Activated B cell treated with CpG ODN at 0.5 μM for 24 hours (primary cell): ENCODE data around the gene FRMPD1. TPM values are rescaled to one million over a fixed set of nuclear protein-coding genes. Genes with fewer than 3 reads are reported as not detected.

Experiments
- ATAC-seq: fragments of 200-7000 bp; cut with Tn5 transposase; one replicate; pipeline ENCODE4 v1.10.0; 2021; ENCODE audit warnings: low read depth, mild to moderate bottlenecking, moderate library complexity
- CTCF ChIA-PET: fragments of 350-600 bp; sonication (Branson Sonifier 250); formaldehyde crosslinking; loops from one replicate; lab custom pipeline; 2021; ENCODE audit warnings: antibody characterized with exemption; lab: Charles Lee
- POLR2A ChIA-PET: fragments of 350-600 bp; sonication (Branson Sonifier 250); formaldehyde crosslinking; loops from one replicate; lab custom pipeline; 2021; ENCODE audit warnings: antibody characterized with exemption; lab: Charles Lee
- DNase-seq: peaks from one replicate; pipeline ENCODE4 v3.0.0; 2022
- H3K27ac Mint-ChIP-seq: one replicate; pipeline ENCODE4 v1.8.0; 2020; ENCODE audit warnings: mixed read lengths
- H3K27me3 Mint-ChIP-seq: one replicate; pipeline ENCODE4 v1.8.0; 2021; ENCODE audit warnings: mixed read lengths
- H3K36me3 Mint-ChIP-seq: one replicate; pipeline ENCODE4 v1.8.0; 2021; ENCODE audit warnings: low read depth, mixed read lengths
- H3K4me1 Mint-ChIP-seq: one replicate; pipeline ENCODE4 v1.8.0; 2021; ENCODE audit warnings: mixed read lengths
- H3K4me3 Mint-ChIP-seq: one replicate; pipeline ENCODE4 v1.8.0; 2020; ENCODE audit warnings: mild to moderate bottlenecking, mixed read lengths
- H3K9me3 Mint-ChIP-seq: one replicate; pipeline ENCODE4 v1.8.0; 2020; ENCODE audit warnings: mixed read lengths
- intact Hi-C: fragments of 100-400 bp; cut with micrococcal nuclease; formaldehyde crosslinking; loops from one replicate; pipeline ENCODE4 v1.15.1; 2024
- total RNA-seq: library from RNA; stranded (reverse); gene quantifications from 2 replicates; pipeline ENCODE4 v1.2.3, GENCODE V29; 2022
- TF ChIP-seq, protein P1 (sequence below): fragments of 200-600 bp; IDR thresholded peaks from one replicate; pipeline ENCODE4 v1.8.0; 2022; ENCODE audit warnings: antibody characterized with exemption, mild to moderate bottlenecking

FRMPD1 gene
- total RNA-seq, 1 donor from 2014 or later: 0.07 TPM

GRCh38 chr9:37700131-37700530, 49.4 kb downstream of the FRMPD1 start:
- ATAC-seq: no peak
- Mint-ChIP-seq H3K27ac (no peak overlapping the region), H3K27me3 (peaks cover 7% of the 10 kb centered on the region), H3K4me1 (no peaks in the 10 kb centered on the region), H3K9me3 (no peaks in the 10 kb centered on the region), H3K4me3 (no peak overlapping the region), H3K36me3 (no peaks in the 10 kb centered on the region)
- intact Hi-C loops: no loop called here
- DNase-seq: no peak
- TF ChIP-seq, protein P1, sequence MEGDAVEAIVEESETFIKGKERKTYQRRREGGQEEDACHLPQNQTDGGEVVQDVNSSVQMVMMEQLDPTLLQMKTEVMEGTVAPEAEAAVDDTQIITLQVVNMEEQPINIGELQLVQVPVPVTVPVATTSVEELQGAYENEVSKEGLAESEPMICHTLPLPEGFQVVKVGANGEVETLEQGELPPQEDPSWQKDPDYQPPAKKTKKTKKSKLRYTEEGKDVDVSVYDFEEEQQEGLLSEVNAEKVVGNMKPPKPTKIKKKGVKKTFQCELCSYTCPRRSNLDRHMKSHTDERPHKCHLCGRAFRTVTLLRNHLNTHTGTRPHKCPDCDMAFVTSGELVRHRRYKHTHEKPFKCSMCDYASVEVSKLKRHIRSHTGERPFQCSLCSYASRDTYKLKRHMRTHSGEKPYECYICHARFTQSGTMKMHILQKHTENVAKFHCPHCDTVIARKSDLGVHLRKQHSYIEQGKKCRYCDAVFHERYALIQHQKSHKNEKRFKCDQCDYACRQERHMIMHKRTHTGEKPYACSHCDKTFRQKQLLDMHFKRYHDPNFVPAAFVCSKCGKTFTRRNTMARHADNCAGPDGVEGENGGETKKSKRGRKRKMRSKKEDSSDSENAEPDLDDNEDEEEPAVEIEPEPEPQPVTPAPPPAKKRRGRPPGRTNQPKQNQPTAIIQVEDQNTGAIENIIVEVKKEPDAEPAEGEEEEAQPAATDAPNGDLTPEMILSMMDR: no peak
- POLR2A ChIA-PET: no interaction called here
- CTCF ChIA-PET: no interaction called here

- H3K9me3 Mint-ChIP-seq: no peaks in the 10 kb centered on the region
- CTCF ChIA-PET: no interaction called here
- intact Hi-C loops: no loop called here
Observed at GRCh38 chr9:37700900-37701299, 50.1 kb downstream of the FRMPD1 start.

DNA sequence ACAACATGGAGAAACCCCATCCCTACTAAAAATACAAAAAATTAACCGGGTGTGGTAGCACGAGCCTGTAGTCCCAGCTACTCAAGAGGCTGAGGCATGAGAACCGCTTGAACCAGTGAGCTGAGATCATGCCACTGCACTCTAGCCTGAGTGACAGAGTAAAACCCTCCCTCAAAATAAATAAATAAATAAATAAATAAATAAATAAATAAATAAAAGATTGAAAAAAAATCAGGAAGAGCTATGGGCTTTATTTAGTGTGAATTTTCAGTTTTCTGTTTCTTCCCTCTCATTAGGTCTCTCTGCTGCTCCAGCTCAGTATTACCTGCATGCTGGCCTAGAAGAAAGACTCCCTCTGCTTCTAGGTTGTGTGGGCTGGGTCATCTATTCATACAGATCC, 55.0 kb downstream of the FRMPD1 start:
- ChIA-PET CTCF (no interaction called here), POLR2A (no interaction called here)
- intact Hi-C loops: no loop called here
- Mint-ChIP-seq H3K27ac (no peak overlapping the region), H3K27me3 (peaks cover 12% of the 10 kb centered on the region), H3K4me3 (no peak overlapping the region), H3K9me3 (no peaks in the 10 kb centered on the region), H3K36me3 (no peaks in the 10 kb centered on the region), H3K4me1 (no peaks in the 10 kb centered on the region)
- no peak for DNase-seq
- TF ChIP-seq, protein P1: no peak
- ATAC-seq: no peak

More at GRCh38 chr9:37700900-37701299, 50.1 kb downstream of the FRMPD1 start:
- Mint-ChIP-seq H3K27ac (no peak overlapping the region), H3K4me3 (no peak overlapping the region), H3K4me1 (no peaks in the 10 kb centered on the region), H3K36me3 (no peaks in the 10 kb centered on the region), H3K27me3 (peaks cover 5% of the 10 kb centered on the region)
- ATAC-seq: no peak
- no peak for DNase-seq
- TF ChIP-seq, protein P1: no peak
- POLR2A ChIA-PET: no interaction called here

DNA sequence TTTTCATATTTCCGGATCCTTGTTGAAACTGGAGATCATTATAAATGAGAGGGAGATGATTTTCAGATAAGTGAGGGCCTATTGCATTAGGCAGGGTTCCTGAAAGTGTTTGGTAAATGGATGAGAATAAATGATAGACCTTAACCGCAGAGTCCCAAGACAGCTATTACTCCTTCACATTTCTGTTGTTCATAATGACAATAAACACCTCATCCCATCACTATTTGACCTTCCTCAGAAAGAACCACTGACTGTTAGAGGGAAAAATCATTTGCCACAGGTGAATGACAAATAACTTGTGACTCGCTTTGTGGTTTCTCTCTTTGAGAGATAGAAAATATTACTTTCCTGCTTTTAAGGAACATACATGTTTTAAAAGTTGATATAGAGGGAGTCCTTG, 55.5 kb downstream of the FRMPD1 start:
- no peaks in the 10 kb centered on the region for H3K4me1 Mint-ChIP-seq
- H3K27ac Mint-ChIP-seq: no peak overlapping the region
- DNase-seq: no peak
- peaks cover 12% of the 10 kb centered on the region for H3K27me3 Mint-ChIP-seq
- ChIA-PET POLR2A (no interaction called here), CTCF (no interaction called here)
- intact Hi-C loops: no loop called here
- no peak overlapping the region for H3K4me3 Mint-ChIP-seq
- ATAC-seq: no peak
- TF ChIP-seq, protein P1: no peak
- no peaks in the 10 kb centered on the region for H3K36me3 Mint-ChIP-seq
- no peaks in the 10 kb centered on the region for H3K9me3 Mint-ChIP-seq

DNA sequence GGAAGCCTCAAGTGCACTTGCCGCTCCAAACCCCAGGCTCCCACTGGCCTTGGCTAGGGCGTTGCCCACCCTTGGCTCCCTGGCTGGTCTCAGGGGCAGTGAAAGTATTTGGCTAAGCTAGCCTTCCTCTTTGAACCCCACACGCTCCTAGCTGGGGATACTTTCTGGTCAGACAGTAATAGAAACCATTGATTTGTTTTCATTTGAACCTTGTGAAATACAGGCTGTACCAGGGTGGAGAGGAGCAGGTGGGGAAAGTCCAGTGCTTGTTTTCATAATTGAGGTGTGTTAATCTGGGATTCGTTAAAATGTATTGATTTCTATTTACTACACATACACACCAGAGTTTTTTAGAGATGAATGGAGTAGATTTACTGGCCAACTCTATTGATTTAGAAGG, 57.0 kb downstream of the FRMPD1 start:
- Mint-ChIP-seq H3K4me1 (no peaks in the 10 kb centered on the region), H3K27ac (no peak overlapping the region), H3K36me3 (no peaks in the 10 kb centered on the region), H3K27me3 (peaks cover 12% of the 10 kb centered on the region), H3K9me3 (no peaks in the 10 kb centered on the region), H3K4me3 (no peak overlapping the region)
- ChIA-PET POLR2A (no interaction called here), CTCF (no interaction called here)
- no peak for ATAC-seq
- no peak for DNase-seq
- intact Hi-C loops: no loop called here
- TF ChIP-seq, protein P1: no peak
